HepG2 (cell line): Measurements from ENCODE around the gene CCDC148. TPM values are rescaled to one million over a fixed set of nuclear protein-coding genes. Genes with fewer than 3 reads are reported as not detected.

ENCODE experiments used
- EHMT2 ChIP-seq: fragments of 200-600 bp; sonication (generic); IDR thresholded peaks from 2 replicates; pipeline ENCODE4 v1.7.0; 2017; ENCODE audit warnings: antibody characterized with exemption, low read depth, low read length, borderline replicate concordance
- GATAD2A ChIP-seq: IDR thresholded peaks from 2 replicates; pipeline ENCODE4 v1.6.1; 2016
- JARID2 ChIP-seq: sonication (generic); formaldehyde crosslinking; IDR thresholded peaks from 2 replicates; pipeline ENCODE4 v1.8.1; 2023; ENCODE audit warnings: missing genetic modification reagents, inconsistent platforms; ENCODE audit not compliant: insufficient replicate concordance
- MNT ChIP-seq: fragments of 450-650 bp; IDR thresholded peaks from 2 replicates; pipeline ENCODE4 v1.6.1; 2016
- NCOR1 ChIP-seq: fragments of 200-600 bp; sonication (generic); IDR thresholded peaks from 2 replicates; pipeline ENCODE4 v1.7.0; 2017; ENCODE audit warnings: antibody characterized with exemption, low read length, borderline replicate concordance
- PRPF4 ChIP-seq: fragments of 200-400 bp; formaldehyde crosslinking; IDR thresholded peaks from 2 replicates; pipeline ENCODE4 v1.6.1; 2016; ENCODE audit warnings: low read length, low read depth; ENCODE audit not compliant: poor library complexity, severe bottlenecking
- SMYD3 ChIP-seq: sonication (generic); formaldehyde crosslinking; IDR thresholded peaks from 2 replicates; pipeline ENCODE4 v1.8.1; 2023; ENCODE audit warnings: mild to moderate bottlenecking, missing genetic modification reagents
- TBX3 ChIP-seq: fragments of 450-650 bp; IDR thresholded peaks from 2 replicates; pipeline ENCODE4 v1.6.1; 2017; ENCODE audit warnings: antibody characterized with exemption, mild to moderate bottlenecking, inconsistent platforms, borderline replicate concordance
- TEAD3 ChIP-seq: optimal IDR thresholded peaks from 2 replicates; pipeline ENCODE3; 2016; ENCODE audit warnings: borderline replicate concordance
- TFDP1 ChIP-seq: IDR thresholded peaks from 2 replicates; pipeline ENCODE4 v1.6.1; 2016; ENCODE audit warnings: missing compliant biosample characterization, missing genetic modification reagents, borderline replicate concordance
- TOPORS ChIP-seq: sonication (generic); formaldehyde crosslinking; IDR thresholded peaks from 2 replicates; pipeline ENCODE4 v1.8.0; 2023; ENCODE audit warnings: mild to moderate bottlenecking, missing genetic modification reagents
- ZKSCAN5 ChIP-seq: sonication (generic); formaldehyde crosslinking; IDR thresholded peaks from 2 replicates; pipeline ENCODE4 v1.5.1; 2020; ENCODE audit warnings: mild to moderate bottlenecking, missing genetic modification reagents
- ZNF260 ChIP-seq: sonication (generic); formaldehyde crosslinking; IDR thresholded peaks from 2 replicates; pipeline ENCODE4 v1.4.0; 2020; ENCODE audit warnings: missing genetic modification reagents, low read depth, mild to moderate bottlenecking, borderline replicate concordance
- ZNF431 ChIP-seq: sonication (generic); formaldehyde crosslinking; IDR thresholded peaks from 2 replicates; pipeline ENCODE4 v1.9.0; 2022; ENCODE audit warnings: missing genetic modification reagents, low read depth, mild to moderate bottlenecking, borderline replicate concordance
- ZNF724P ChIP-seq: sonication (generic); formaldehyde crosslinking; IDR thresholded peaks from 2 replicates; pipeline ENCODE4 v1.8.0; 2022; ENCODE audit warnings: missing genetic modification reagents, borderline replicate concordance
- ZNF772 ChIP-seq: sonication (generic); formaldehyde crosslinking; IDR thresholded peaks from 2 replicates; pipeline ENCODE4 v1.5.0; 2020; ENCODE audit warnings: mild to moderate bottlenecking, missing genetic modification reagents
- ZNF781 ChIP-seq: sonication (generic); formaldehyde crosslinking; IDR thresholded peaks from 2 replicates; pipeline ENCODE4 v1.5.1; 2020; ENCODE audit warnings: borderline replicate concordance, mild to moderate bottlenecking, missing genetic modification reagents; ENCODE audit errors: not compliant biosample characterization
- ZNF792 ChIP-seq: IDR thresholded peaks from 2 replicates; pipeline ENCODE4 v1.6.1; 2016
- ZSCAN29 ChIP-seq: sonication (generic); formaldehyde crosslinking; conservative IDR thresholded peaks from 2 replicates; pipeline ENCODE4 v1.4.0; 2020; ENCODE audit warnings: mild to moderate bottlenecking, missing genetic modification reagents
- polyA plus RNA-seq, 8 experiments: library from polyadenylated mRNA; depleted of rRNA in 3 of 8; stranded (reverse) in 7 of 8; unstranded in 1 of 8; fragments of >200 nt; fragmentation: Illumina TruSeq in 4 of 8; extraction: Trizol in 4 of 8; gene quantifications; 2 replicates each; pipeline versions ENCODE4 v1.2.1 to v1.2.3, GENCODE V29; 2011 to 2016; ENCODE audit warnings: low read depth in 4 of 8, missing spikeins in 1 of 8, mixed read lengths in 1 of 8; ENCODE audit not compliant: insufficient read depth in 1 of 8
- total RNA-seq, 5 experiments: library from RNA; depleted of rRNA; stranded (reverse); fragments of >200 nt; fragmentation: Illumina TruSeq; extraction: Trizol; gene quantifications; 2 replicates each; pipeline ENCODE4 v1.2.3, GENCODE V29; 2016; ENCODE audit warnings: low read depth in 1 of 5
- TF ChIP-seq, protein P1 (sequence below): sonication (generic); formaldehyde crosslinking; IDR thresholded peaks from 2 replicates; pipeline ENCODE4 v1.5.1; 2020; ENCODE audit warnings: mild to moderate bottlenecking, moderate library complexity, missing genetic modification reagents
- TF ChIP-seq, protein P2 (sequence below): sonication (generic); formaldehyde crosslinking; IDR thresholded peaks from 2 replicates; pipeline ENCODE4 v1.4.0; 2020; ENCODE audit warnings: missing genetic modification reagents, mild to moderate bottlenecking, borderline replicate concordance
- TF ChIP-seq, protein P3 (sequence below): sonication (generic); formaldehyde crosslinking; IDR thresholded peaks from 2 replicates; pipeline ENCODE4 v1.4.0; 2020; ENCODE audit warnings: missing genetic modification reagents

CCDC148 gene
- total and polyA plus RNA-seq, 2 of the 13 experiments (the other 11 are each of a cell fraction or from before 2014, with no cell fraction given), result 0.30 to 0.49 TPM

DNA sequence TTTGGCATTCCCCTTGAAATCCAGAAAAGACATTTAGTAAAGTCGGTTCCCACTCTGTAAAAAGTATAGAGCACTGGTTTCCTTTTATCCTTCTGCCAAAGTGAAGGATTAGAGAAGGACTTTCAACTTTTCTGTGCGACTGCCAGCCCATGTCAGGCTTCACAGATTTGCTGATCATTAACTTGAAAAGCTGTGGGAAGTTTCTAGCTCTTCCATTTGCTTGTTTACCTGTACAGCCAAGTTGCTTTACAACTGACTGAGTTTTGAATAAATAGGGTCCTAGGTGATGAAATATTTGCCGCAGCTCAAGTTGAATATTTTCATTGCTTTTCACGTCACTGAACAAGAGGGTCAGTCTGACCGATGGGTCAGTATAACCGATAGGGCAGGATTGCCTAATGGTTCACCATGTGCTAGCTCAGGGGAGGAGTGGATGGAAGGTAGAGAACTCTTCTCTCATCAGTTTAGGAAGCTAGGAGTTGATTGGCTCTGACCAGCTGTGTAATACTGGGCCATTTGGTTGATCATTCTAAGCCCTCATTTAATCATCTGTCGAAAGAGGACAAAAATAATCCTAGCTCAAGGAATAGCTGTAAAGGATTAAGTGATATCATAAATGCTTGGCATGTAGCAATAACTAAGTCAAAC is 324.5 kb downstream of the CCDC148 start (continued):
- no peak for TF ChIP-seq PRPF4
- no peak for TF ChIP-seq TOPORS (CRISPR knock-in tag)
- TF ChIP-seq TBX3, result peak; percentile 23; the same call in 1 of the 2 replicates
- TF ChIP-seq JARID2 (CRISPR knock-in tag), result no peak
- TF ChIP-seq, protein P1, sequence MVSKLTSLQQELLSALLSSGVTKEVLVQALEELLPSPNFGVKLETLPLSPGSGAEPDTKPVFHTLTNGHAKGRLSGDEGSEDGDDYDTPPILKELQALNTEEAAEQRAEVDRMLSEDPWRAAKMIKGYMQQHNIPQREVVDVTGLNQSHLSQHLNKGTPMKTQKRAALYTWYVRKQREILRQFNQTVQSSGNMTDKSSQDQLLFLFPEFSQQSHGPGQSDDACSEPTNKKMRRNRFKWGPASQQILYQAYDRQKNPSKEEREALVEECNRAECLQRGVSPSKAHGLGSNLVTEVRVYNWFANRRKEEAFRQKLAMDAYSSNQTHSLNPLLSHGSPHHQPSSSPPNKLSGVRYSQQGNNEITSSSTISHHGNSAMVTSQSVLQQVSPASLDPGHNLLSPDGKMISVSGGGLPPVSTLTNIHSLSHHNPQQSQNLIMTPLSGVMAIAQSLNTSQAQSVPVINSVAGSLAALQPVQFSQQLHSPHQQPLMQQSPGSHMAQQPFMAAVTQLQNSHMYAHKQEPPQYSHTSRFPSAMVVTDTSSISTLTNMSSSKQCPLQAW (CRISPR knock-in tag), result peak; percentile 98
- TF ChIP-seq ZNF260 (CRISPR knock-in tag), result no peak
- TF ChIP-seq EHMT2, result peak; percentile 97
- peak; percentile 88 for TF ChIP-seq SMYD3 (CRISPR knock-in tag)
- peak; percentile 85; the same call in 1 of the 2 replicates for TF ChIP-seq NCOR1
- TF ChIP-seq, protein P2, sequence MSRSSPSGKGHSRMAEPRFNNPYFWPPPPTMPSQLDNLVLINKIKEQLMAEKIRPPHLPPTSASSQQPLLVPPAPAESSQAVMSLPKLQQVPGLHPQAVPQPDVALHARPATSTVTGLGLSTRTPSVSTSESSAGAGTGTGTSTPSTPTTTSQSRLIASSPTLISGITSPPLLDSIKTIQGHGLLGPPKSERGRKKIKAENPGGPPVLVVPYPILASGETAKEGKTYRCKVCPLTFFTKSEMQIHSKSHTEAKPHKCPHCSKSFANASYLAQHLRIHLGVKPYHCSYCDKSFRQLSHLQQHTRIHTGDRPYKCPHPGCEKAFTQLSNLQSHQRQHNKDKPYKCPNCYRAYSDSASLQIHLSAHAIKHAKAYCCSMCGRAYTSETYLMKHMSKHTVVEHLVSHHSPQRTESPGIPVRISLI (CRISPR knock-in tag), result peak; percentile 44; the same call in 1 of the 2 replicates
- peak; percentile 75; the same call in 1 of the 2 replicates for TF ChIP-seq ZSCAN29
- TF ChIP-seq TFDP1, result peak; percentile 51; the same call in 1 of the 2 replicates
- no peak; the same call in 1 of the 2 replicates for TF ChIP-seq ZNF431 (CRISPR knock-in tag)
- TF ChIP-seq TEAD3, result peak; percentile 79
- 0 out of 2 replicates have a peak, but pooled peaks have one; percentile 26 for TF ChIP-seq ZNF792
- TF ChIP-seq ZKSCAN5 (CRISPR knock-in tag), result peak; percentile 51; the same call in 1 of the 2 replicates
- peak; percentile 81; the same call in 1 of the 2 replicates for TF ChIP-seq ZNF772 (CRISPR knock-in tag)
- TF ChIP-seq MNT, result 0 out of 2 replicates have a peak, but pooled peaks have one; percentile 14
- peak; percentile 78 for TF ChIP-seq ZNF781 (CRISPR knock-in tag)
- no peak for TF ChIP-seq ZNF724P (CRISPR knock-in tag)
- peak; percentile 99 for TF ChIP-seq GATAD2A (CRISPR knock-in tag)
- TF ChIP-seq, protein P3, sequence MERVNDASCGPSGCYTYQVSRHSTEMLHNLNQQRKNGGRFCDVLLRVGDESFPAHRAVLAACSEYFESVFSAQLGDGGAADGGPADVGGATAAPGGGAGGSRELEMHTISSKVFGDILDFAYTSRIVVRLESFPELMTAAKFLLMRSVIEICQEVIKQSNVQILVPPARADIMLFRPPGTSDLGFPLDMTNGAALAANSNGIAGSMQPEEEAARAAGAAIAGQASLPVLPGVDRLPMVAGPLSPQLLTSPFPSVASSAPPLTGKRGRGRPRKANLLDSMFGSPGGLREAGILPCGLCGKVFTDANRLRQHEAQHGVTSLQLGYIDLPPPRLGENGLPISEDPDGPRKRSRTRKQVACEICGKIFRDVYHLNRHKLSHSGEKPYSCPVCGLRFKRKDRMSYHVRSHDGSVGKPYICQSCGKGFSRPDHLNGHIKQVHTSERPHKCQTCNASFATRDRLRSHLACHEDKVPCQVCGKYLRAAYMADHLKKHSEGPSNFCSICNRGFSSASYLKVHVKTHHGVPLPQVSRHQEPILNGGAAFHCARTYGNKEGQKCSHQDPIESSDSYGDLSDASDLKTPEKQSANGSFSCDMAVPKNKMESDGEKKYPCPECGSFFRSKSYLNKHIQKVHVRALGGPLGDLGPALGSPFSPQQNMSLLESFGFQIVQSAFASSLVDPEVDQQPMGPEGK (CRISPR knock-in tag), result peak; percentile 29; the same call in 1 of the 2 replicates
